SK-N-SH treated with all-trans-retinoic acid at 6 μM for 48 hours (cell line): ENCODE measurements around the gene GLS.
A peak's percentile ranks its signal among the peaks of the same experiment; 100 is the strongest.

Source experiments
- ATAC-seq: fragments of 200-7000 bp; cut with Tn5 transposase; 3 replicates; pipeline ENCODE4 v1.9.1; 2020; ENCODE audit warnings: mild to moderate bottlenecking, moderate library complexity
- ARNTL ChIP-seq: fragments of 450-650 bp; formaldehyde crosslinking; IDR thresholded peaks from 2 replicates; pipeline ENCODE4 v1.5.0; 2020; ENCODE audit warnings: low read depth, mild to moderate bottlenecking, moderate library complexity, borderline replicate concordance
- BACH2 ChIP-seq: fragments of 250-450 bp; sonication (Bioruptor Pico); IDR thresholded peaks from 2 replicates; pipeline ENCODE4 v1.9.0; 2021; ENCODE audit warnings: mild to moderate bottlenecking, borderline replicate concordance
- CSDC2 ChIP-seq: fragments of 250-450 bp; sonication (Bioruptor Pico); IDR thresholded peaks from 2 replicates; pipeline ENCODE4 v1.5.0; 2020; ENCODE audit warnings: mild to moderate bottlenecking, moderate library complexity
- ESRRG ChIP-seq: fragments of 250-450 bp; sonication (Bioruptor Pico); IDR thresholded peaks from 2 replicates; pipeline ENCODE4 v1.6.1; 2021; ENCODE audit warnings: mild to moderate bottlenecking
- GLIS3 ChIP-seq: fragments of 250-450 bp; sonication (Bioruptor Pico); IDR thresholded peaks from 2 replicates; pipeline ENCODE4 v1.5.0; 2020; ENCODE audit warnings: mild to moderate bottlenecking, moderate library complexity
- ISL1 ChIP-seq: fragments of 250-450 bp; sonication (Bioruptor Pico); IDR thresholded peaks from 2 replicates; pipeline ENCODE4 v2.1.2; 2022; ENCODE audit warnings: mild to moderate bottlenecking, moderate library complexity
- OSR1 ChIP-seq: fragments of 250-450 bp; sonication (Bioruptor Pico); IDR thresholded peaks from 2 replicates; pipeline ENCODE4 v1.8.0; 2022; ENCODE audit warnings: moderate library complexity, mild to moderate bottlenecking, inconsistent platforms
- PPARA ChIP-seq: fragments of 250-450 bp; sonication (Bioruptor Pico); IDR thresholded peaks from 2 replicates; pipeline ENCODE4 v1.5.0; 2020; ENCODE audit warnings: mild to moderate bottlenecking, borderline replicate concordance
- RARB ChIP-seq: fragments of 250-450 bp; sonication (Bioruptor Pico); IDR thresholded peaks from 2 replicates; pipeline ENCODE4 v1.8.0; 2021; ENCODE audit warnings: mild to moderate bottlenecking, moderate library complexity
- SNAI2 ChIP-seq: fragments of 250-450 bp; sonication (Bioruptor Pico); IDR thresholded peaks from 2 replicates; pipeline ENCODE4 v1.5.0; 2020; ENCODE audit warnings: mild to moderate bottlenecking, moderate library complexity
- TCF4 ChIP-seq: fragments of 250-450 bp; sonication (Bioruptor Pico); IDR thresholded peaks from 2 replicates; pipeline ENCODE4 v1.8.0; 2021; ENCODE audit warnings: mild to moderate bottlenecking, moderate library complexity, borderline replicate concordance
- TOX ChIP-seq: fragments of 250-450 bp; sonication (Bioruptor Pico); IDR thresholded peaks from 2 replicates; pipeline ENCODE4 v1.8.0; 2021; ENCODE audit warnings: mild to moderate bottlenecking, moderate library complexity, borderline replicate concordance
- ZC3H10 ChIP-seq: fragments of 250-450 bp; sonication (Bioruptor Pico); IDR thresholded peaks from 2 replicates; pipeline ENCODE4 v1.5.1; 2021; ENCODE audit warnings: mild to moderate bottlenecking, moderate library complexity
- ZFP3 ChIP-seq: fragments of 250-450 bp; sonication (Bioruptor Pico); IDR thresholded peaks from 2 replicates; pipeline ENCODE4 v1.5.0; 2020; ENCODE audit warnings: mild to moderate bottlenecking, moderate library complexity
- ZFP30 ChIP-seq: fragments of 450-650 bp; formaldehyde crosslinking; IDR thresholded peaks from 2 replicates; pipeline ENCODE4 v1.5.0; 2022; ENCODE audit warnings: mild to moderate bottlenecking, moderate library complexity
- ZNF565 ChIP-seq: fragments of 450-650 bp; formaldehyde crosslinking; conservative IDR thresholded peaks from 2 replicates; pipeline ENCODE4 v1.5.0; 2020; ENCODE audit warnings: low read depth, mild to moderate bottlenecking, moderate library complexity
- ZNF70 ChIP-seq: fragments of 450-650 bp; formaldehyde crosslinking; IDR thresholded peaks from 2 replicates; pipeline ENCODE4 v1.5.0; 2020; ENCODE audit warnings: mild to moderate bottlenecking, moderate library complexity
- ZNF8 ChIP-seq: fragments of 450-650 bp; formaldehyde crosslinking; IDR thresholded peaks from 2 replicates; pipeline ENCODE4 v1.5.0; 2020; ENCODE audit warnings: mild to moderate bottlenecking, moderate library complexity
- TF ChIP-seq, protein P1 (sequence below): fragments of 250-450 bp; sonication (Bioruptor Pico); IDR thresholded peaks from 2 replicates; pipeline ENCODE4 v1.8.0; 2021; ENCODE audit warnings: low read depth, mild to moderate bottlenecking, moderate library complexity, borderline replicate concordance
- TF ChIP-seq, protein P2 (sequence below): fragments of 250-450 bp; sonication (Bioruptor Pico); IDR thresholded peaks from 2 replicates; pipeline ENCODE4 v1.5.0; 2020; ENCODE audit warnings: mild to moderate bottlenecking, moderate library complexity
- TF ChIP-seq, protein P3 (sequence below): fragments of 250-450 bp; sonication (Bioruptor Pico); IDR thresholded peaks from 2 replicates; pipeline ENCODE4 v1.5.1; 2020; ENCODE audit warnings: low read depth, mild to moderate bottlenecking, moderate library complexity
- TF ChIP-seq, protein P4 (sequence below): fragments of 250-450 bp; sonication (Bioruptor Pico); IDR thresholded peaks from 2 replicates; pipeline ENCODE4 v1.5.1; 2021; ENCODE audit warnings: mild to moderate bottlenecking, moderate library complexity

The GLS gene

DNA sequence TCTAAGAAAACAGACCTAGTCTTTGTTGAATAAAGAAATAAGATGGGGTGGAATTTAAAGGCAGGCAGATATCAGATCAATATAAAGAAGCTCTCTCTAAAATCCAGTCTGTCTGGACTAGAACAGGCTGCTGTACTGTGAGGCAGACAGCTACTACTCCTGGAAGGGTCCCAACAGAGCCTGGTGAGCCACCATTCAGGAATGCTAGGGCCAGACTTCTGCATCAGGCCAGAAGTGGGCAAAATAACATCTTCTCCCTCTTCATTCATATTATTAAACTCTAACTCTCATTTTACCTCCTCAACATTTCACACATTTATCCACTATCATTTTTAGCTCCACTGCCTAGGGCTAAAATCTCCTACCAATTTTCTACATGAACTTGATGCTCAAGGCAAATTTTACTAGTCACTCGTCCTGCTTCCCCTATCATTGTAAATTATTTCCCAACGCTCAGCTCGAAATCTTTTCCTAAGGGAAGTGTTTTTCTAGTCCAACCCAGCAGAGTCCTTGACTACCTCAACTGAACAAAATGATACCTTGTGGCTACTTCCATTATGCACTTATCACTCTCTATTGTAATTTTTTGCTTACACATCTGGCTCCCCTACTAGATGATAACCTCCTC lies 45.2 kb upstream of the GLS start:
- peak; percentile 76 for ATAC-seq
- TF ChIP-seq, protein P1, sequence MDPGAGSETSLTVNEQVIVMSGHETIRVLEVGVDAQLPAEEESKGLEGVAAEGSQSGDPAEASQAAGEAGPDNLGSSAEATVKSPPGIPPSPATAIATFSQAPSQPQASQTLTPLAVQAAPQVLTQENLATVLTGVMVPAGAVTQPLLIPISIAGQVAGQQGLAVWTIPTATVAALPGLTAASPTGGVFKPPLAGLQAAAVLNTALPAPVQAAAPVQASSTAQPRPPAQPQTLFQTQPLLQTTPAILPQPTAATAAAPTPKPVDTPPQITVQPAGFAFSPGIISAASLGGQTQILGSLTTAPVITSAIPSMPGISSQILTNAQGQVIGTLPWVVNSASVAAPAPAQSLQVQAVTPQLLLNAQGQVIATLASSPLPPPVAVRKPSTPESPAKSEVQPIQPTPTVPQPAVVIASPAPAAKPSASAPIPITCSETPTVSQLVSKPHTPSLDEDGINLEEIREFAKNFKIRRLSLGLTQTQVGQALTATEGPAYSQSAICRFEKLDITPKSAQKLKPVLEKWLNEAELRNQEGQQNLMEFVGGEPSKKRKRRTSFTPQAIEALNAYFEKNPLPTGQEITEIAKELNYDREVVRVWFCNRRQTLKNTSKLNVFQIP (CRISPR knock-in tag): no peak
- TF ChIP-seq, protein P2, sequence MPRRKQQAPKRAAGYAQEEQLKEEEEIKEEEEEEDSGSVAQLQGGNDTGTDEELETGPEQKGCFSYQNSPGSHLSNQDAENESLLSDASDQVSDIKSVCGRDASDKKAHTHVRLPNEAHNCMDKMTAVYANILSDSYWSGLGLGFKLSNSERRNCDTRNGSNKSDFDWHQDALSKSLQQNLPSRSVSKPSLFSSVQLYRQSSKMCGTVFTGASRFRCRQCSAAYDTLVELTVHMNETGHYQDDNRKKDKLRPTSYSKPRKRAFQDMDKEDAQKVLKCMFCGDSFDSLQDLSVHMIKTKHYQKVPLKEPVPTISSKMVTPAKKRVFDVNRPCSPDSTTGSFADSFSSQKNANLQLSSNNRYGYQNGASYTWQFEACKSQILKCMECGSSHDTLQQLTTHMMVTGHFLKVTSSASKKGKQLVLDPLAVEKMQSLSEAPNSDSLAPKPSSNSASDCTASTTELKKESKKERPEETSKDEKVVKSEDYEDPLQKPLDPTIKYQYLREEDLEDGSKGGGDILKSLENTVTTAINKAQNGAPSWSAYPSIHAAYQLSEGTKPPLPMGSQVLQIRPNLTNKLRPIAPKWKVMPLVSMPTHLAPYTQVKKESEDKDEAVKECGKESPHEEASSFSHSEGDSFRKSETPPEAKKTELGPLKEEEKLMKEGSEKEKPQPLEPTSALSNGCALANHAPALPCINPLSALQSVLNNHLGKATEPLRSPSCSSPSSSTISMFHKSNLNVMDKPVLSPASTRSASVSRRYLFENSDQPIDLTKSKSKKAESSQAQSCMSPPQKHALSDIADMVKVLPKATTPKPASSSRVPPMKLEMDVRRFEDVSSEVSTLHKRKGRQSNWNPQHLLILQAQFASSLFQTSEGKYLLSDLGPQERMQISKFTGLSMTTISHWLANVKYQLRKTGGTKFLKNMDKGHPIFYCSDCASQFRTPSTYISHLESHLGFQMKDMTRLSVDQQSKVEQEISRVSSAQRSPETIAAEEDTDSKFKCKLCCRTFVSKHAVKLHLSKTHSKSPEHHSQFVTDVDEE: no peak
- TF ChIP-seq PPARA (CRISPR knock-in tag) (no peak), ZFP3 (no peak), ZNF70 (no peak), OSR1 (no peak), CSDC2 (CRISPR knock-in tag) (no peak), TOX (CRISPR knock-in tag) (no peak), ARNTL (no peak)

DNA sequence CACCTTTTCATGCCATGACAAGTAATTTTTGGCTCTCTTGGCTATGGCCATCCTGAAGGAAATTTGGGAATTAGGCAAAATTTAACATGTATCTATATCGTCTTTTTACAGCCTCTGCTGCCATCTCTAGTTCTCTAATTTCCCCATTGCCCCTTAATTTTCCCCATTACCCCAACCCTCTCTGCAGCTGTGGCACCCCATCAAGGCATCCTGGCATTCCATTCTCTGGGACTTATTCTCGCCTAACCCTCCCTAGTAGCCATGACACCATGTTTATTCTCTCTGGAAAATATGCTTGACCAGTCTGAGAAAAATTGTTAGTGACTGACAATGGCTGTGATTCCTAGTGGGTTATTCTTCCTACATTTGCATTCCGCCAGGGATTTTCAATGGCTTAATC lies 43.9 kb upstream of the GLS start:
- ATAC-seq: no peak
- TF ChIP-seq OSR1: no peak
- no peak for TF ChIP-seq BACH2 (CRISPR knock-in tag)
- TF ChIP-seq ISL1 (CRISPR knock-in tag): no peak
- TF ChIP-seq ZFP30: no peak
- TF ChIP-seq ZNF70: no peak
- no peak for TF ChIP-seq TOX (CRISPR knock-in tag)
- no peak for TF ChIP-seq GLIS3
- TF ChIP-seq SNAI2 (CRISPR knock-in tag): no peak
- no peak for TF ChIP-seq ZNF565 (CRISPR knock-in tag)

DNA sequence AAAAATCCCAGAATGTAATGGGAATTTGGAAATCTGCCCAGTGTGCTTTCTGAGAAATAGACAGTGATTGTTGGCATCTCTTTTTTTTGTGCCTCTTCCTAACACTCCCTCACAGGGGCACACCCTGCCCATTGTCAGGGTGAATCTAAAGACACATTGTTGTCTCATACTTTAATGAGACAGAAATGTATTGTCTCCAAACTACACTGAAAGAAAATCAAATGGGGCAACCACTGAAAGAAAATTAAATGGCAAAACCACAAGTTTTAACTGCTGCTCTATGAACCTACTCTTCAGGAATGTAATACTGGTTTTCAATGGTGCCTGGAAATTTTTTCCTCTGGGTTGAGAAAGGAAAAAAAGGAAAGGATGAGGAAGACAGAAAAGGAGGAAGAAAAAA lies 43.2 kb upstream of the GLS start:
- ATAC-seq: peak; percentile 65
- TF ChIP-seq ZNF565 (CRISPR knock-in tag) (no peak), TOX (CRISPR knock-in tag) (no peak), TCF4 (CRISPR knock-in tag) (no peak), ISL1 (CRISPR knock-in tag) (peak; percentile 73), SNAI2 (CRISPR knock-in tag) (no peak), ZC3H10 (CRISPR knock-in tag) (0 out of 2 replicates have a peak, but pooled peaks have one; percentile 22), RARB (no peak)
- TF ChIP-seq, protein P3, sequence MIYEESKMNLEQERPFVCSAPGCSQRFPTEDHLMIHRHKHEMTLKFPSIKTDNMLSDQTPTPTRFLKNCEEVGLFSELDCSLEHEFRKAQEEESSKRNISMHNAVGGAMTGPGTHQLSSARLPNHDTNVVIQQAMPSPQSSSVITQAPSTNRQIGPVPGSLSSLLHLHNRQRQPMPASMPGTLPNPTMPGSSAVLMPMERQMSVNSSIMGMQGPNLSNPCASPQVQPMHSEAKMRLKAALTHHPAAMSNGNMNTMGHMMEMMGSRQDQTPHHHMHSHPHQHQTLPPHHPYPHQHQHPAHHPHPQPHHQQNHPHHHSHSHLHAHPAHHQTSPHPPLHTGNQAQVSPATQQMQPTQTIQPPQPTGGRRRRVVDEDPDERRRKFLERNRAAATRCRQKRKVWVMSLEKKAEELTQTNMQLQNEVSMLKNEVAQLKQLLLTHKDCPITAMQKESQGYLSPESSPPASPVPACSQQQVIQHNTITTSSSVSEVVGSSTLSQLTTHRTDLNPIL: 0 out of 2 replicates have a peak, but pooled peaks have one; percentile 30

DNA sequence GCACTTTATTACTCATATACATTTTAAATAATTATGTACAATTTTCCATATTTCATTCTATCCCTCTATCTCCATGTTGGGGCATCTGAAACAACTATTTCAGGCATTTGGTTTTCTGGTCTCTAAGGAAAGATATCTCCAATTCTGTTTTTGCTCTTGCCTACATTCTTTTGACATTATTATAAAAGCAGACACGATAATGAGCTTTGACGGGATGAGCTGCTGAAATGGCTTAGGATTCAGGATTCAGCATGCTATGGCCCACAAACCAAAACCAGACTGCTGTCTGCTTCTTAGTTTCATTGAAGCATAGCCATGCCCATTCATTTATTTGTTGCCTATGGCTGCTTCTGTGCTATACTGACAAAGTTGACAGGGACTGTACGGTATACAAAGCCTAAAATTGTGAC lies 42.7 kb upstream of the GLS start:
- peak; percentile 46; the same call in 1 of the 2 replicates for TF ChIP-seq ISL1 (CRISPR knock-in tag)
- no peak for TF ChIP-seq PPARA (CRISPR knock-in tag)
- peak; percentile 80 for ATAC-seq

DNA sequence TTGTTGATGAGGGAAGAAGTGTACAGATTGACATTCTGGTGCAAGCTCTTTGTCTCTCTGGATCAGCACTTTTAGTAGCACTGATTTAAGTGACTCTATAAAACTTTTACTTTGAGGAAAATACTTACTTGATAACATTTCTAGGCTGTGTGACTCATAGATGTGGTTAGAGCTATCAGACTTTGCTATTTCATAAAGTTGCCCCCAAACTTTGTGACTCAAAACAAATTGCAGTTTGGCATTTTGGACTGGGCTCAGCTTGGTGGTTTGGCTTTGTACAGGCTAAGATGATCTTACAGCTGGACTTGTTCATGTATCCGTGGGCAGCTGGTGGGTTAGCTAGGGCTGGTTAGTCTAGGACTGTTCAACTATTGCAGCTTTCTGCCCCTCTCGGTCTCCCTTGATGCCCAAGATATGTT lies 42.1 kb upstream of the GLS start:
- ATAC-seq: peak; percentile 59
- TF ChIP-seq ZC3H10 (CRISPR knock-in tag): no peak
- TF ChIP-seq ISL1 (CRISPR knock-in tag): no peak
- TF ChIP-seq, protein P1 (CRISPR knock-in tag): no peak
- TF ChIP-seq ZFP3: no peak
- TF ChIP-seq GLIS3: no peak
- no peak for TF ChIP-seq ESRRG (CRISPR knock-in tag)
- no peak for TF ChIP-seq ZFP30
- no peak for TF ChIP-seq CSDC2 (CRISPR knock-in tag)
- TF ChIP-seq, protein P2: no peak
- TF ChIP-seq ZNF8: no peak
- TF ChIP-seq, protein P4, sequence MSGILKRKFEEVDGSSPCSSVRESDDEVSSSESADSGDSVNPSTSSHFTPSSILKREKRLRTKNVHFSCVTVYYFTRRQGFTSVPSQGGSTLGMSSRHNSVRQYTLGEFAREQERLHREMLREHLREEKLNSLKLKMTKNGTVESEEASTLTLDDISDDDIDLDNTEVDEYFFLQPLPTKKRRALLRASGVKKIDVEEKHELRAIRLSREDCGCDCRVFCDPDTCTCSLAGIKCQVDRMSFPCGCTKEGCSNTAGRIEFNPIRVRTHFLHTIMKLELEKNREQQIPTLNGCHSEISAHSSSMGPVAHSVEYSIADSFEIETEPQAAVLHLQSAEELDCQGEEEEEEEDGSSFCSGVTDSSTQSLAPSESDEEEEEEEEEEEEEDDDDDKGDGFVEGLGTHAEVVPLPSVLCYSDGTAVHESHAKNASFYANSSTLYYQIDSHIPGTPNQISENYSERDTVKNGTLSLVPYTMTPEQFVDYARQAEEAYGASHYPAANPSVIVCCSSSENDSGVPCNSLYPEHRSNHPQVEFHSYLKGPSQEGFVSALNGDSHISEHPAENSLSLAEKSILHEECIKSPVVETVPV (CRISPR knock-in tag): no peak
- TF ChIP-seq BACH2 (CRISPR knock-in tag): no peak
- no peak for TF ChIP-seq PPARA (CRISPR knock-in tag)
- TF ChIP-seq ZNF565 (CRISPR knock-in tag): no peak
- TF ChIP-seq TCF4 (CRISPR knock-in tag): no peak
